GM21717 (cell line): ENCODE data around the gene MS4A4E.
"Not testable (repeated sequence)": the region's sequence is repeated elsewhere in the genome, so short reads cannot be mapped to it uniquely, and the experiment has no call there.

Experiments used
- ATAC-seq: cut with Tn5 transposase; IDR thresholded peaks from one replicate; pipeline ENCODE4 v1.9.1; 2021; ENCODE audit warnings: mild to moderate bottlenecking, moderate library complexity; ENCODE audit not compliant: unreplicated experiment

The MS4A4E gene

GRCh38 chr11:60221692-60222091, 21.2 kb downstream of the MS4A4E start:
- no peak for ATAC-seq

GRCh38 chr11:60221181-60221580, 21.8 kb downstream of the MS4A4E start:
- ATAC-seq, result no peak

GRCh38 chr11:60214386-60214785, 28.6 kb downstream of the MS4A4E start:
- ATAC-seq, result no peak

- no peak for ATAC-seq
Measured at GRCh38 chr11:60211206-60211605, 31.7 kb downstream of the MS4A4E start.

- no peak for ATAC-seq
Measured at GRCh38 chr11:60209977-60210376, 33.0 kb downstream of the MS4A4E start.

- ATAC-seq, result no peak
Measured at GRCh38 chr11:60208951-60209350, 34.0 kb downstream of the MS4A4E start.

- ATAC-seq, result no peak
Measured at GRCh38 chr11:60208146-60208895, 34.6 kb downstream of the MS4A4E start.

- no peak for ATAC-seq
Measured at GRCh38 chr11:60206616-60207015, 36.3 kb downstream of the MS4A4E start.

- peak; percentile 54 for ATAC-seq
Measured at GRCh38 chr11:60204922-60205321, 38.0 kb downstream of the MS4A4E start.

- not testable (repeated sequence) for ATAC-seq
Measured at GRCh38 chr11:60201334-60201733, 41.6 kb downstream of the MS4A4E start.

GRCh38 chr11:60197442-60197841, 45.5 kb downstream of the MS4A4E start:
- ATAC-seq, result no peak

GRCh38 chr11:60195923-60196368, 47.0 kb downstream of the MS4A4E start:
- no peak for ATAC-seq

GRCh38 chr11:60194511-60194910, 48.4 kb downstream of the MS4A4E start:
- no peak for ATAC-seq

GRCh38 chr11:60193687-60194433, 49.1 kb downstream of the MS4A4E start:
- ATAC-seq, result peak; percentile 92

- ATAC-seq, result not testable (repeated sequence)
Measured at GRCh38 chr11:60192564-60192963, 50.4 kb downstream of the MS4A4E start.

- not testable (repeated sequence) for ATAC-seq
Measured at GRCh38 chr11:60188481-60188880, 54.5 kb downstream of the MS4A4E start.

GRCh38 chr11:60186128-60186527, 56.8 kb downstream of the MS4A4E start:
- not testable (repeated sequence) for ATAC-seq

GRCh38 chr11:60185512-60185827, 57.5 kb downstream of the MS4A4E start:
- ATAC-seq, result not testable (repeated sequence)

- no peak for ATAC-seq
Measured at GRCh38 chr11:60184824-60185511, 58.0 kb downstream of the MS4A4E start.

- no peak for ATAC-seq
Measured at GRCh38 chr11:60183591-60184205, 59.2 kb downstream of the MS4A4E start.
